Central memory CD8-positive, alpha-beta T cell (primary cell): Measurements from ENCODE around the gene RYK.

ENCODE experiments used
- ATAC-seq: fragments of 150-1000 bp; cut with Tn5 transposase; replicated peaks from 2 replicates; pipeline ENCODE4 v1.10.0; 2022; ENCODE audit warnings: mild to moderate bottlenecking, moderate FRiP score, moderate number of reproducible peaks; ENCODE audit not compliant: poor library complexity, severe bottlenecking; ENCODE audit errors: extremely low read depth
- DNase-seq, 2 donors: peaks; one replicate each; pipeline ENCODE4 v3.0.0; 2021; ENCODE audit warnings: low spot score in 2 of 2
- H3K27ac Mint-ChIP-seq: one replicate; pipeline ENCODE4 v1.8.0; 2022; ENCODE audit warnings: low read depth, mild to moderate bottlenecking, moderate library complexity, mixed read lengths
- H3K27me3 Mint-ChIP-seq: one replicate; pipeline ENCODE4 v1.8.0; 2022; ENCODE audit warnings: mixed read lengths
- H3K36me3 Mint-ChIP-seq: one replicate; pipeline ENCODE4 v1.8.0; 2022; ENCODE audit warnings: mild to moderate bottlenecking, moderate library complexity, mixed read lengths; ENCODE audit not compliant: insufficient read depth
- H3K4me1 Mint-ChIP-seq: one replicate; pipeline ENCODE4 v1.8.0; 2022; ENCODE audit warnings: mixed read lengths
- H3K4me3 Mint-ChIP-seq: one replicate; pipeline ENCODE4 v1.8.0; 2022; ENCODE audit warnings: mild to moderate bottlenecking, moderate library complexity, mixed read lengths
- H3K9me3 Mint-ChIP-seq: one replicate; pipeline ENCODE4 v1.8.0; 2022; ENCODE audit warnings: mixed read lengths

Gene RYK

GRCh38 chr3:134249935-134250716 lies 533 bp downstream of the RYK start:
- H3K27me3 Mint-ChIP-seq, result no peaks in the 10 kb centered on the region
- ATAC-seq, result peak; percentile 42
- H3K36me3 Mint-ChIP-seq, result peaks cover 10% of the 10 kb centered on the region
- H3K27ac Mint-ChIP-seq, result peak overlapping the region; percentile 82
- no peak for DNase-seq
- peaks cover 52% of the 10 kb centered on the region for H3K4me1 Mint-ChIP-seq
- H3K4me3 Mint-ChIP-seq, result peak overlapping the region; percentile 91
- H3K9me3 Mint-ChIP-seq, result no peaks in the 10 kb centered on the region

- H3K9me3 Mint-ChIP-seq, result no peaks in the 10 kb centered on the region
- ATAC-seq, result no peak
- peaks cover 60% of the 10 kb centered on the region for H3K4me1 Mint-ChIP-seq
- H3K4me3 Mint-ChIP-seq, result peak overlapping the region; percentile 90
- DNase-seq, result no peak
- no peaks in the 10 kb centered on the region for H3K27me3 Mint-ChIP-seq
- peaks cover 11% of the 10 kb centered on the region for H3K36me3 Mint-ChIP-seq
- H3K27ac Mint-ChIP-seq, result peak overlapping the region; percentile 82
Measured at GRCh38 chr3:134249296-134249841, 1.3 kb downstream of the RYK start.

- H3K4me3 Mint-ChIP-seq, result no peak overlapping the region
- peaks cover 3% of the 10 kb centered on the region for H3K36me3 Mint-ChIP-seq
- H3K9me3 Mint-ChIP-seq, result no peaks in the 10 kb centered on the region
- ATAC-seq (no peak), DNase-seq (no peak)
- peaks cover 73% of the 10 kb centered on the region for H3K4me1 Mint-ChIP-seq
- H3K27ac Mint-ChIP-seq, result no peak overlapping the region
- no peaks in the 10 kb centered on the region for H3K27me3 Mint-ChIP-seq
Measured at GRCh38 chr3:134244921-134245320, 5.7 kb downstream of the RYK start.

- Mint-ChIP-seq H3K27ac (no peak overlapping the region), H3K4me3 (no peak overlapping the region), H3K27me3 (no peaks in the 10 kb centered on the region), H3K4me1 (peaks cover 73% of the 10 kb centered on the region), H3K9me3 (no peaks in the 10 kb centered on the region), H3K36me3 (peaks cover 2% of the 10 kb centered on the region)
- no peak for ATAC-seq
- DNase-seq, result no peak
Measured at GRCh38 chr3:134242649-134243617, 7.7 kb downstream of the RYK start.

- Mint-ChIP-seq H3K4me3 (no peak overlapping the region), H3K27ac (no peak overlapping the region), H3K4me1 (peaks cover 70% of the 10 kb centered on the region), H3K27me3 (no peaks in the 10 kb centered on the region), H3K36me3 (peaks cover 1% of the 10 kb centered on the region), H3K9me3 (no peaks in the 10 kb centered on the region)
- ATAC-seq (no peak), DNase-seq (no peak)
Measured at GRCh38 chr3:134239538-134239937, 11.1 kb downstream of the RYK start.

- Mint-ChIP-seq H3K4me1 (peaks cover 59% of the 10 kb centered on the region), H3K27ac (peak overlapping the region; percentile 7), H3K4me3 (no peak overlapping the region), H3K36me3 (peaks cover 1% of the 10 kb centered on the region), H3K27me3 (no peaks in the 10 kb centered on the region), H3K9me3 (no peaks in the 10 kb centered on the region)
- ATAC-seq, result no peak
- no peak for DNase-seq
Measured at GRCh38 chr3:134237454-134238145, 13.1 kb downstream of the RYK start.

- no peak for DNase-seq
- H3K4me3 Mint-ChIP-seq, result no peak overlapping the region
- H3K27me3 Mint-ChIP-seq, result no peaks in the 10 kb centered on the region
- H3K4me1 Mint-ChIP-seq, result peaks cover 64% of the 10 kb centered on the region
- no peak for ATAC-seq
- H3K36me3 Mint-ChIP-seq, result peaks cover 2% of the 10 kb centered on the region
- H3K27ac Mint-ChIP-seq, result no peak overlapping the region
- no peaks in the 10 kb centered on the region for H3K9me3 Mint-ChIP-seq
Measured at GRCh38 chr3:134236505-134237170, 14.0 kb downstream of the RYK start.

GRCh38 chr3:134235577-134236076 lies 15.0 kb downstream of the RYK start:
- Mint-ChIP-seq H3K4me3 (no peak overlapping the region), H3K36me3 (peaks cover 2% of the 10 kb centered on the region), H3K27ac (no peak overlapping the region), H3K4me1 (peaks cover 66% of the 10 kb centered on the region), H3K27me3 (no peaks in the 10 kb centered on the region), H3K9me3 (no peaks in the 10 kb centered on the region)
- DNase-seq (no peak), ATAC-seq (no peak)

- H3K27ac Mint-ChIP-seq, result no peak overlapping the region
- H3K9me3 Mint-ChIP-seq, result no peaks in the 10 kb centered on the region
- peaks cover 2% of the 10 kb centered on the region for H3K36me3 Mint-ChIP-seq
- peaks cover 66% of the 10 kb centered on the region for H3K4me1 Mint-ChIP-seq
- ATAC-seq (no peak), DNase-seq (no peak)
- H3K4me3 Mint-ChIP-seq, result no peak overlapping the region
- H3K27me3 Mint-ChIP-seq, result no peaks in the 10 kb centered on the region
Measured at GRCh38 chr3:134232951-134233350, 17.7 kb downstream of the RYK start.

GRCh38 chr3:134232151-134232550 lies 18.5 kb downstream of the RYK start:
- Mint-ChIP-seq H3K27me3 (no peaks in the 10 kb centered on the region), H3K27ac (peak overlapping the region; percentile 3), H3K9me3 (no peaks in the 10 kb centered on the region), H3K4me1 (peaks cover 60% of the 10 kb centered on the region), H3K36me3 (peaks cover 2% of the 10 kb centered on the region), H3K4me3 (no peak overlapping the region)
- DNase-seq, result no peak
- peak; percentile 58 for ATAC-seq

- Mint-ChIP-seq H3K4me1 (peaks cover 56% of the 10 kb centered on the region), H3K27ac (no peak overlapping the region), H3K36me3 (peaks cover 2% of the 10 kb centered on the region), H3K9me3 (no peaks in the 10 kb centered on the region), H3K4me3 (no peak overlapping the region), H3K27me3 (no peaks in the 10 kb centered on the region)
- DNase-seq (no peak), ATAC-seq (no peak)
Measured at GRCh38 chr3:134231131-134231530, 19.5 kb downstream of the RYK start.
